Esophagus squamous epithelium (tissue), 5 donors: ENCODE measurements around the gene FJX1. TPM values are rescaled to one million over a fixed set of nuclear protein-coding genes. Genes with fewer than 3 reads are reported as not detected.

Experiments
- DNase-seq: peaks from one replicate; lab custom pipeline; 2025; lab: John Stamatoyannopoulos, UW
- H3K27ac ChIP-seq, 4 donors: fragments of 200-600 bp; sonication (generic); one replicate each; pipeline ENCODE4 v1.5.1; 2016 to 2019; ENCODE audit warnings: mild to moderate bottlenecking in 1 of 4
- H3K27me3 ChIP-seq, 4 donors: fragments of 200-600 bp; sonication (generic); 1 replicate in 3 of 4; 2 replicates in 1 of 4; pipeline versions ENCODE4 v1.5.1 to v1.6.0; 2017 to 2021; ENCODE audit warnings: antibody characterized with exemption in 1 of 4
- H3K36me3 ChIP-seq, 3 donors: fragments of 200-600 bp; sonication (generic); one replicate each; pipeline ENCODE4 v1.5.1; 2016 to 2019
- H3K4me1 ChIP-seq, 3 donors: fragments of 200-600 bp; sonication (generic); one replicate each; pipeline ENCODE4 v1.5.1; 2017 to 2019
- H3K4me3 ChIP-seq, 4 donors: fragments of 200-600 bp; sonication (generic); 1 replicate in 3 of 4; 2 replicates in 1 of 4; pipeline ENCODE4 v1.5.1; 2016 to 2019; ENCODE audit warnings: mild to moderate bottlenecking in 2 of 4, moderate library complexity in 1 of 4
- H3K9me3 ChIP-seq, 3 donors: fragments of 200-600 bp; sonication (generic); one replicate each; pipeline ENCODE4 v1.5.1; 2016 to 2019
- POLR2A ChIP-seq, 4 donors: fragments of 450-650 bp; IDR thresholded peaks; one replicate each; pipeline ENCODE4 v1.6.1; 2017; ENCODE audit warnings: antibody characterized with exemption in 4 of 4, mild to moderate bottlenecking in 4 of 4, moderate library complexity in 3 of 4
- WGBS, 2 donors: methylation state at CpG; one replicate each; pipeline ENCODE4 v1.1.5; 2018; 5-methylcytosine and 5-hydroxymethylcytosine counted together
- intact Hi-C: fragments of 100-400 bp; cut with DNase I; formaldehyde crosslinking; loops from one replicate; pipeline ENCODE4 v1.15.0; 2022
- total RNA-seq, 4 donors: library from RNA; depleted of rRNA; stranded (reverse); fragments of >200 nt; gene quantifications; one replicate each; pipeline ENCODE4 v1.1.0, GENCODE V29; 2016
- TF ChIP-seq, protein P1 (sequence below), 6 experiments: fragments of 450-650 bp in 4 of 6; fragments of 200-600 bp in 2 of 6; sonication (generic) in 2 of 6; IDR thresholded peaks; one replicate each; pipeline ENCODE4 v1.5.1; 2016 to 2019; ENCODE audit warnings: antibody characterized with exemption in 6 of 6, mild to moderate bottlenecking in 4 of 6, moderate library complexity in 4 of 6
- donor health status: DM: yes; HTN: yes; CAD: no.

FJX1 gene
- total RNA-seq, 4 donors from 2014 or later = 8.8 to 12.4 (median 11.1) TPM

DNA sequence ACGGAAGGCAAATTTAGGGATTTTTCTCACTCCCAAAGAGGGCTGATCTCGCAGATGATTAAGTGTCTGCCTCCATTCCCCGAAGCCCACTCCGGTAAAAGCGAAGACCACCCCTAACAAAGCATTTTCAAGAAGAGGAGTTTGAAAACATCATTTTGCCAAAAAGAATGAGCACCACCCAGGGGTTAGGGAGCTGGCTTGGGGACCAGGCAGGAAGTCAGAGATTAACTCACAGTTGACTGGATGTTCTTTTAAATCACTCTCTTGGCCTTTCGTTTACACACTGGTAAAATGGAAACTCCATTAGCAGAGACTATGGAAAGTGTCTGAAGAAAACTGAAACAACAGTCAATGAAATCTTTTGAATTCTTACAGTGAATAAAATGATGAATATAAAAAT, 36.5 kb downstream of the FJX1 start:
- H3K36me3 ChIP-seq = no peaks in the 10 kb centered on the region
- no peaks in the 10 kb centered on the region for H3K4me1 ChIP-seq
- WGBS, 2 donors = 69 to 70% methylated on average over 6 of the region's 6 CpGs
- H3K9me3 ChIP-seq = no peaks in the 10 kb centered on the region
- intact Hi-C loops = no loop called here
- H3K4me3 ChIP-seq = no peak overlapping the region
- TF ChIP-seq POLR2A (IDR thresholded peaks at IDR 0.05) = no peak
- TF ChIP-seq, protein P1, sequence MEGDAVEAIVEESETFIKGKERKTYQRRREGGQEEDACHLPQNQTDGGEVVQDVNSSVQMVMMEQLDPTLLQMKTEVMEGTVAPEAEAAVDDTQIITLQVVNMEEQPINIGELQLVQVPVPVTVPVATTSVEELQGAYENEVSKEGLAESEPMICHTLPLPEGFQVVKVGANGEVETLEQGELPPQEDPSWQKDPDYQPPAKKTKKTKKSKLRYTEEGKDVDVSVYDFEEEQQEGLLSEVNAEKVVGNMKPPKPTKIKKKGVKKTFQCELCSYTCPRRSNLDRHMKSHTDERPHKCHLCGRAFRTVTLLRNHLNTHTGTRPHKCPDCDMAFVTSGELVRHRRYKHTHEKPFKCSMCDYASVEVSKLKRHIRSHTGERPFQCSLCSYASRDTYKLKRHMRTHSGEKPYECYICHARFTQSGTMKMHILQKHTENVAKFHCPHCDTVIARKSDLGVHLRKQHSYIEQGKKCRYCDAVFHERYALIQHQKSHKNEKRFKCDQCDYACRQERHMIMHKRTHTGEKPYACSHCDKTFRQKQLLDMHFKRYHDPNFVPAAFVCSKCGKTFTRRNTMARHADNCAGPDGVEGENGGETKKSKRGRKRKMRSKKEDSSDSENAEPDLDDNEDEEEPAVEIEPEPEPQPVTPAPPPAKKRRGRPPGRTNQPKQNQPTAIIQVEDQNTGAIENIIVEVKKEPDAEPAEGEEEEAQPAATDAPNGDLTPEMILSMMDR (IDR thresholded peaks at IDR 0.05) = no peak
- H3K27me3 ChIP-seq = peaks cover 0 to 29% (median 0%) of the 10 kb centered on the region in 4 donors
- no peak for DNase-seq
- H3K27ac ChIP-seq = no peak overlapping the region

DNA sequence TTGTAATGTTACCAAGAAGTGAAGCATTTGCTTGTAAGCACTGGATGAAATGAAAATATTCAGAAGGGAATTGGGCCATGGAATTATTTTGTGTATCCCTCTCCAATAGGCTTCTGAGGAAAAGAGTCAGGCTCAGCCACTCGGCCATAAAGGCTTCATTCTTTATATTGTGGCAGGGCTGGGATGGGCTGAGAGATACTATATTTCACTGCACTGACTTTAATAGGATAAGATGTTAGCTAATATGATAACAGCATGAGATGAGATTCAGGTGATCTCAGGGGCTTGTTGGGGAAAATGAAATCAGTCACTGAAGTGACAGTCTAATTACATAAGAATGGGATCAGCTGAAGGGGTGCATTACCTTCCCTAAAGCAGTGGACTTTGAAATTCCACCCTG, 37.0 kb downstream of the FJX1 start:
- H3K9me3 ChIP-seq = no peaks in the 10 kb centered on the region
- WGBS, 2 donors = 79 to 80% methylated on average over 1 of the region's 1 CpG
- no peaks in the 10 kb centered on the region for H3K36me3 ChIP-seq
- no peak for DNase-seq
- H3K27me3 ChIP-seq = peaks cover 0 to 29% (median 0%) of the 10 kb centered on the region in 4 donors
- no peak overlapping the region for H3K4me3 ChIP-seq
- H3K27ac ChIP-seq = no peak overlapping the region
- TF ChIP-seq POLR2A (IDR thresholded peaks at IDR 0.05) = no peak
- TF ChIP-seq, protein P1 (IDR thresholded peaks at IDR 0.05) = no peak
- intact Hi-C loops = no loop called here
- no peaks in the 10 kb centered on the region for H3K4me1 ChIP-seq

DNA sequence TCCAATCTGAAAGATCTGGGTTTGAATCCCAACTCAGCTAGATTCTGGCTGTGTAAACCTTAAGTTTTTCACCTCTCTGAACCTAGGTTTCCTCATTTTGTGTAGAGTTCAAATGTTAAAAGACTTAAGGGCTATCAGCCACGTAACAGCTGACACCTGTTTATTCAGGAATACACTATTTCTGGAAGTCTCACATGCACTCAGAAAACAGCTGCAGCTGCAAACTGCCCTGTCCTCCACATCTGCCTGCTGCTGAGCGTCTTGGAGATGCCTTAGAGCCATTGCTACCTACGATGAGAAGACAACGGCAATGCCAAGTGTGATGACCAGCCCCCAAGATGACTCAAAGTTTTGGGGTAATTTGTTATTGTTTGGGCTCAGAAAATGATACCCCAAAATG, 37.6 kb downstream of the FJX1 start:
- peaks cover 0 to 29% (median 0%) of the 10 kb centered on the region in 4 donors for H3K27me3 ChIP-seq
- H3K9me3 ChIP-seq = no peaks in the 10 kb centered on the region
- no peaks in the 10 kb centered on the region for H3K36me3 ChIP-seq
- intact Hi-C loops = no loop called here
- TF ChIP-seq POLR2A (IDR thresholded peaks at IDR 0.05) = no peak
- TF ChIP-seq, protein P1 (IDR thresholded peaks at IDR 0.05) = no peak
- no peaks in the 10 kb centered on the region for H3K4me1 ChIP-seq
- H3K27ac ChIP-seq = no peak overlapping the region
- no peak overlapping the region for H3K4me3 ChIP-seq
- WGBS, 2 donors = 69 to 77% methylated on average over 2 to 3 of the region's 4 CpGs
- no peak for DNase-seq

DNA sequence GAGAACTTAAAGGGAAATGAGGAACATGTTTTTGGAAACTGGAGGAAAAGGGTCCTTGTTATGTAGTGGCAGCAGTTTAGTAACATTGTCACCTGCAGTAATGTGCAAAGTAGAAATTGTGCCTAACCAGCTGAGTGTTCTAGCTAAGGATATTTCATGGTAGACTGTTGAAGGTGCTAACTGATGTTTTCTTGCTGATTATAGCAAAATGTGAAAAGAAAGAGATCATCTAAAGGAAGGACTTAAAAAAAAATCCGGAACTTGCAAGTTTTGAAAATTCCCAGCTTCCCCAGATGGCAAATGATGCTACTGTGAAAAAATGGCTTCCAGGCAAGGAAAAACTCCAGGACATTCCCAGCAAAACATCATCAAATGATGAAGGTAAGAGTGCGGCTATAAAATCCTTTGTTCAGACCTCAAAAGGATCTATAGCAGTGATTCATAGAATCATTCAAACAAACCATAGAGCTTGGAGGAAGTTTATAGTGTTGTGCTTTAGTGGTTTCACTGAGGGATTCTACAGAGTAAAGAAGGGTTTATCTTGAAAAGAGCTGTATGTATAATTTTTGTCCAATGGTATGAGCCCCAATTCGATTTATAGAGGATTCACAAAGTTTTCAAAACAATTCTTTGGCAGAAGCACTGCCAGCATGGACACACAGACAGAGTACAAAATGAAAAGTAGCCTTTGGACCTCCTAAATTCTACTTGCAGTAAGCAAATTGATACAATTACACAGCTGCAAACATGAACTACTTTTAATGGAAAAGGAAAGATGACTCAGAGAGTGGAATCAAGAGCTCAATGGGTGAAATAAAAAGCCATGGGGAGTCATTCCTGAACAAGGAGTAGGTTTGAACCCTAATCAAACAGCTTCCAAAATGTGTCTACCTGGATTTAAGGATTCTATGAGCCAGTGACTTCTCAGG, 40.0 kb downstream of the FJX1 start:
- H3K36me3 ChIP-seq = no peaks in the 10 kb centered on the region

More for the DNA sequence above, 40.0 kb downstream of the FJX1 start:
- Histone ChIP-seq H3K4me1 (peaks cover 2 to 18% (median 6%) of the 10 kb centered on the region in 3 donors), H3K27me3 (peaks cover 0 to 23% (median 0%) of the 10 kb centered on the region in 4 donors), H3K9me3 (no peaks in the 10 kb centered on the region), H3K4me3 (no peak overlapping the region), H3K27ac (no peak overlapping the region)
- DNase-seq = no peak
- TF ChIP-seq POLR2A (IDR thresholded peaks at IDR 0.05) = no peak
- TF ChIP-seq, protein P1 (IDR thresholded peaks at IDR 0.05) = no peak
- intact Hi-C loops = no loop called here
- WGBS, 2 donors = 65 to 67% methylated on average over 3 of the region's 3 CpGs
